Right lobe of liver (tissue), 6 donors: ENCODE results near the gene SH3RF1. TPM values are rescaled to one million over a fixed set of nuclear protein-coding genes. Genes with fewer than 3 reads are reported as not detected.
"Not testable (repeated sequence)": the region's sequence is repeated elsewhere in the genome, so short reads cannot be mapped to it uniquely, and the experiment has no call there.

Source experiments
- ATAC-seq, 4 donors: fragments of 200-7000 bp; cut with Tn5 transposase; one replicate each; pipeline ENCODE4 v1.9.1; 2020; ENCODE audit warnings: mild to moderate bottlenecking in 4 of 4, moderate library complexity in 4 of 4
- DNase-seq, 3 donors: peaks; one replicate each; pipeline ENCODE4 v3.0.0-alpha.2; 2020
- H3K27ac ChIP-seq, 3 donors: fragments of 200-600 bp; one replicate each; pipeline ENCODE4 v1.8.0; 2022
- H3K27me3 ChIP-seq, 2 donors: fragments of 200-600 bp; one replicate each; pipeline ENCODE4 v1.8.0; 2022
- H3K36me3 ChIP-seq, 4 donors: fragments of 200-600 bp; sonication (generic) in 1 of 4; one replicate each; pipeline versions ENCODE4 v1.5.1 to v1.8.0; 2017 to 2022; ENCODE audit warnings: control low read depth in 1 of 4
- H3K4me1 ChIP-seq, 4 donors: fragments of 200-600 bp; sonication (generic) in 1 of 4; one replicate each; pipeline versions ENCODE4 v1.5.1 to v1.8.0; 2017 to 2022; ENCODE audit warnings: control low read depth in 1 of 4
- H3K4me3 ChIP-seq, 3 donors: fragments of 200-600 bp; one replicate each; pipeline ENCODE4 v1.8.0; 2022
- H3K9me3 ChIP-seq, 4 donors: fragments of 200-600 bp; sonication (generic) in 1 of 4; one replicate each; pipeline versions ENCODE4 v1.5.1 to v1.8.0; 2017 to 2022; ENCODE audit warnings: control low read depth in 1 of 4
- CTCF ChIP-seq, 4 donors: fragments of 200-600 bp in 3 of 4; fragments of 450-650 bp in 1 of 4; IDR thresholded peaks; one replicate each; pipeline versions ENCODE4 v1.5.1 to v1.8.0; 2016 to 2022; ENCODE audit warnings: antibody characterized with exemption in 4 of 4, mild to moderate bottlenecking in 2 of 4
- POLR2A ChIP-seq: fragments of 450-650 bp; IDR thresholded peaks from one replicate; pipeline ENCODE4 v1.6.1; 2017; ENCODE audit warnings: antibody characterized with exemption, mild to moderate bottlenecking
- WGBS: methylation state at CpG from one replicate; pipeline ENCODE4 v1.1.6; 2018; ENCODE audit warnings: low coverage, low lambda C conversion rate; ENCODE audit not compliant: insufficient coverage; ENCODE audit errors: missing lambda C conversion rate; 5-methylcytosine and 5-hydroxymethylcytosine counted together
- intact Hi-C, 2 donors: fragments of 100-400 bp; cut with DNase I; formaldehyde crosslinking; loops; one replicate each; pipeline versions ENCODE4 v1.11.2 to v1.14.1; 2022
- total RNA-seq, 6 experiments: library from RNA; depleted of rRNA in 2 of 6; stranded (reverse); fragments of >200 nt in 2 of 6; fragmentation: NEBNext Ultra II Directional in 3 of 6; extraction: Animal tissue kit (Norgen Biotek cat#: 25700) in 3 of 6; gene quantifications; one replicate each; pipeline versions ENCODE4 v1.1.0 to v1.2.4, GENCODE V29; 2016 to 2023
- donor health status: DM: no; HTN: yes; CAD: no.
- donor health status: DM: no; HTN: no; CAD: no.
- donor health status: DM: no; HTN: no; CAD: no.
- donor health status: DM: no; HTN: yes; CAD: no.
- donor health status: DM: no; HTN: yes; CAD: no.

The SH3RF1 gene
- total RNA-seq, 6 experiments from 2014 or later, result 5.5 to 11.0 (median 7.3) TPM

GRCh38 chr4:169282429-169283113, 11.8 kb upstream of the SH3RF1 start:
- H3K9me3 ChIP-seq, result no peaks in the 10 kb centered on the region
- intact Hi-C loops, result no loop called here

DNA sequence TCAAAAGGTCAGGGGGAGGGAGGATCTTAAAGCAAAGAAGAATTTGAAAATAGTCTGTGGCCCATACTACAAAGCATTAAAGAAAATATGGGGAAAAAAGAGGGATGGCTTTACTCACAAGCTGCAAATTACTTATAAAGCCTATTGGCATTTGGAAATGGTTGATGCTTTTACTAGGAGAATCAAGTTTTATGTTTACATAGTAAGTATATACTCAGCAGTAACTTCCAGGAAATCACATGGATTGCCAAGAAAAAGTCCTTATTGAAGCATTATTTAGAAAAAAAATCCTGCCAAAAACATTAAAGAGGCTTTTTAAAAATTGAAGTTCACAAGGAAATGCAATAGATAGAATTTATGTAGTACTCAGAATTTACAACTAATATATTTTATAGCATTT, 8.4 kb upstream of the SH3RF1 start:
- DNase-seq (no peak), ATAC-seq (no peak)
- no peak overlapping the region for H3K4me3 ChIP-seq
- no peaks in the 10 kb centered on the region for H3K9me3 ChIP-seq
- TF ChIP-seq CTCF (IDR thresholded peaks at IDR 0.05), result no peak
- TF ChIP-seq POLR2A, result no peak
- no peaks in the 10 kb centered on the region for H3K4me1 ChIP-seq
- intact Hi-C loops, result no loop called here
- no peak overlapping the region for H3K27ac ChIP-seq
- H3K27me3 ChIP-seq, result no peaks in the 10 kb centered on the region
- no peaks in the 10 kb centered on the region for H3K36me3 ChIP-seq

More at GRCh38 chr4:169282429-169283113, 11.8 kb upstream of the SH3RF1 start:
- WGBS, result 84% methylated on average over 2 of the region's 2 CpGs
- H3K4me1 ChIP-seq, result no peaks in the 10 kb centered on the region
- H3K27me3 ChIP-seq, result no peaks in the 10 kb centered on the region
- TF ChIP-seq CTCF (IDR thresholded peaks at IDR 0.05), result no peak
- TF ChIP-seq POLR2A, result no peak
- H3K4me3 ChIP-seq, result no peak overlapping the region
- no peaks in the 10 kb centered on the region for H3K36me3 ChIP-seq
- ATAC-seq (no peak), DNase-seq (no peak)
- no peak overlapping the region for H3K27ac ChIP-seq

DNA sequence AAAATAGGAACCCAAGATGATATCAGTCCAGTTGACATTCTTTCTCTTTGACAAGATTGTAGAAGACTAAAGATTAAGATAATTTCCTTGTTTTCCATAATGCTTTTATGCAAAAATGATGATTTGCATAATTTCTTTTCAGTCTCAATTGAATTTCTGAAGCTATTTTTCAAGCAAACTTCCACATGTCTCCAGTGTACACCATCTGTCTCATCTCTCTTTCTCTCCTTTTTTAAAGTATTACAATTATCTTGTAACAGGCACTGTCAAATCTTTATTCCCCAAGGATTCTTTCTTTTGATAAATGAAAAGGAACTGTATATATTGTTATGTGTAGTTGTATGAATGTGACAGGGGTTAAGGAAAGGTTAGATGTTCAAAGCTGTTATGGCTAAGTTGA, 7.9 kb upstream of the SH3RF1 start:
- H3K4me1 ChIP-seq, result no peaks in the 10 kb centered on the region
- no peak overlapping the region for H3K27ac ChIP-seq
- H3K4me3 ChIP-seq, result no peak overlapping the region
- H3K27me3 ChIP-seq, result no peaks in the 10 kb centered on the region
- no peaks in the 10 kb centered on the region for H3K9me3 ChIP-seq
- intact Hi-C loops, result no loop called here
- no peak for DNase-seq
- TF ChIP-seq POLR2A (no peak), CTCF (IDR thresholded peaks at IDR 0.05) (no peak)
- H3K36me3 ChIP-seq, result no peaks in the 10 kb centered on the region
- ATAC-seq, result no peak

DNA sequence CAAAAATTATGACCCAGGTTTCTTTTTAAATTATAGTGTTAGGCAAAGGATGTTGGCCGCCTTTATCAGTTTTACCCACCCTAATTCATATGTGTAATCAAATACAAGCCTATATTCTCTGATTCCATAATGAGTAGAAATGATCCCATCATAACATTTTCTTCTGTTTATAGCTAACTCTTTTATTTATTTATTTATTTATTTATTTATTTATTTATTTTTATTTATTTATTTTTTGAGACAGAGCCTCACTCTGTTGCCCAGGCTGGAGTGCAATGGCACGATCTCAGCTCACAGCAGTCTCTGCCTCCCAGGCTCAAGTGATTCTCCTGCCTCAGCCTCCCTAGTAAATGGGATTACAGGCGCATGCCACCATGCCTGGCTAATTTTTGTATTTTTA, 7.1 kb upstream of the SH3RF1 start:
- H3K9me3 ChIP-seq, H3K4me3 ChIP-seq, H3K27ac ChIP-seq, H3K4me1 ChIP-seq, H3K36me3 ChIP-seq, H3K27me3 ChIP-seq, ATAC-seq, intact Hi-C loops, DNase-seq: not testable (repeated sequence)
- 90% methylated on average over 3 of the region's 3 CpGs for WGBS

- ATAC-seq (no peak), DNase-seq (no peak)
- TF ChIP-seq POLR2A (no peak), CTCF (IDR thresholded peaks at IDR 0.05) (no peak)
- H3K36me3 ChIP-seq, result no peaks in the 10 kb centered on the region
- H3K27ac ChIP-seq, result no peak overlapping the region
- 33% methylated on average over 2 of the region's 2 CpGs for WGBS
- intact Hi-C loops, result no loop called here
- H3K27me3 ChIP-seq, result no peaks in the 10 kb centered on the region
- H3K4me3 ChIP-seq, result no peak overlapping the region
- H3K4me1 ChIP-seq, result peaks cover 0 to 6% (median 0%) of the 10 kb centered on the region in 4 donors
- H3K9me3 ChIP-seq, result no peaks in the 10 kb centered on the region
These were observed 4.4 kb upstream of the SH3RF1 start for GRCh38 chr4:169275180-169275579.
